ENCODE measurements around the gene TMEM61.
A peak's percentile ranks its signal among the peaks of the same experiment; 100 is the strongest.

The TMEM61 gene

GRCh38 chr1:54969879-54970278 is 10.5 kb upstream of the TMEM61 start:
- TF ChIP-seq TOX (CRISPR knock-in tag; IDR thresholded peaks at IDR 0.05; ENCODE audit: borderline replicate concordance) (no peak), OSR1 (CRISPR knock-in tag; IDR thresholded peaks at IDR 0.05) (no peak), GLIS3 (CRISPR knock-in tag; IDR thresholded peaks at IDR 0.05) (no peak), TCF4 (CRISPR knock-in tag; IDR thresholded peaks at IDR 0.05; ENCODE audit: borderline replicate concordance) (no peak), ZNF8 (CRISPR knock-in tag; IDR thresholded peaks at IDR 0.05) (no peak), RARB (CRISPR knock-in tag; IDR thresholded peaks at IDR 0.05) (no peak), ESRRG (CRISPR knock-in tag; IDR thresholded peaks at IDR 0.05) (no peak), ZC3H10 (CRISPR knock-in tag; IDR thresholded peaks at IDR 0.05) (no peak)
- TF ChIP-seq, protein P1, sequence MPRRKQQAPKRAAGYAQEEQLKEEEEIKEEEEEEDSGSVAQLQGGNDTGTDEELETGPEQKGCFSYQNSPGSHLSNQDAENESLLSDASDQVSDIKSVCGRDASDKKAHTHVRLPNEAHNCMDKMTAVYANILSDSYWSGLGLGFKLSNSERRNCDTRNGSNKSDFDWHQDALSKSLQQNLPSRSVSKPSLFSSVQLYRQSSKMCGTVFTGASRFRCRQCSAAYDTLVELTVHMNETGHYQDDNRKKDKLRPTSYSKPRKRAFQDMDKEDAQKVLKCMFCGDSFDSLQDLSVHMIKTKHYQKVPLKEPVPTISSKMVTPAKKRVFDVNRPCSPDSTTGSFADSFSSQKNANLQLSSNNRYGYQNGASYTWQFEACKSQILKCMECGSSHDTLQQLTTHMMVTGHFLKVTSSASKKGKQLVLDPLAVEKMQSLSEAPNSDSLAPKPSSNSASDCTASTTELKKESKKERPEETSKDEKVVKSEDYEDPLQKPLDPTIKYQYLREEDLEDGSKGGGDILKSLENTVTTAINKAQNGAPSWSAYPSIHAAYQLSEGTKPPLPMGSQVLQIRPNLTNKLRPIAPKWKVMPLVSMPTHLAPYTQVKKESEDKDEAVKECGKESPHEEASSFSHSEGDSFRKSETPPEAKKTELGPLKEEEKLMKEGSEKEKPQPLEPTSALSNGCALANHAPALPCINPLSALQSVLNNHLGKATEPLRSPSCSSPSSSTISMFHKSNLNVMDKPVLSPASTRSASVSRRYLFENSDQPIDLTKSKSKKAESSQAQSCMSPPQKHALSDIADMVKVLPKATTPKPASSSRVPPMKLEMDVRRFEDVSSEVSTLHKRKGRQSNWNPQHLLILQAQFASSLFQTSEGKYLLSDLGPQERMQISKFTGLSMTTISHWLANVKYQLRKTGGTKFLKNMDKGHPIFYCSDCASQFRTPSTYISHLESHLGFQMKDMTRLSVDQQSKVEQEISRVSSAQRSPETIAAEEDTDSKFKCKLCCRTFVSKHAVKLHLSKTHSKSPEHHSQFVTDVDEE (CRISPR knock-in tag; IDR thresholded peaks at IDR 0.05) = no peak
- TF ChIP-seq, protein P2, sequence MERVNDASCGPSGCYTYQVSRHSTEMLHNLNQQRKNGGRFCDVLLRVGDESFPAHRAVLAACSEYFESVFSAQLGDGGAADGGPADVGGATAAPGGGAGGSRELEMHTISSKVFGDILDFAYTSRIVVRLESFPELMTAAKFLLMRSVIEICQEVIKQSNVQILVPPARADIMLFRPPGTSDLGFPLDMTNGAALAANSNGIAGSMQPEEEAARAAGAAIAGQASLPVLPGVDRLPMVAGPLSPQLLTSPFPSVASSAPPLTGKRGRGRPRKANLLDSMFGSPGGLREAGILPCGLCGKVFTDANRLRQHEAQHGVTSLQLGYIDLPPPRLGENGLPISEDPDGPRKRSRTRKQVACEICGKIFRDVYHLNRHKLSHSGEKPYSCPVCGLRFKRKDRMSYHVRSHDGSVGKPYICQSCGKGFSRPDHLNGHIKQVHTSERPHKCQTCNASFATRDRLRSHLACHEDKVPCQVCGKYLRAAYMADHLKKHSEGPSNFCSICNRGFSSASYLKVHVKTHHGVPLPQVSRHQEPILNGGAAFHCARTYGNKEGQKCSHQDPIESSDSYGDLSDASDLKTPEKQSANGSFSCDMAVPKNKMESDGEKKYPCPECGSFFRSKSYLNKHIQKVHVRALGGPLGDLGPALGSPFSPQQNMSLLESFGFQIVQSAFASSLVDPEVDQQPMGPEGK (CRISPR knock-in tag; IDR thresholded peaks at IDR 0.05; ENCODE audit: borderline replicate concordance) = no peak
- TF ChIP-seq, protein P3, sequence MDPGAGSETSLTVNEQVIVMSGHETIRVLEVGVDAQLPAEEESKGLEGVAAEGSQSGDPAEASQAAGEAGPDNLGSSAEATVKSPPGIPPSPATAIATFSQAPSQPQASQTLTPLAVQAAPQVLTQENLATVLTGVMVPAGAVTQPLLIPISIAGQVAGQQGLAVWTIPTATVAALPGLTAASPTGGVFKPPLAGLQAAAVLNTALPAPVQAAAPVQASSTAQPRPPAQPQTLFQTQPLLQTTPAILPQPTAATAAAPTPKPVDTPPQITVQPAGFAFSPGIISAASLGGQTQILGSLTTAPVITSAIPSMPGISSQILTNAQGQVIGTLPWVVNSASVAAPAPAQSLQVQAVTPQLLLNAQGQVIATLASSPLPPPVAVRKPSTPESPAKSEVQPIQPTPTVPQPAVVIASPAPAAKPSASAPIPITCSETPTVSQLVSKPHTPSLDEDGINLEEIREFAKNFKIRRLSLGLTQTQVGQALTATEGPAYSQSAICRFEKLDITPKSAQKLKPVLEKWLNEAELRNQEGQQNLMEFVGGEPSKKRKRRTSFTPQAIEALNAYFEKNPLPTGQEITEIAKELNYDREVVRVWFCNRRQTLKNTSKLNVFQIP (CRISPR knock-in tag; IDR thresholded peaks at IDR 0.05; ENCODE audit: borderline replicate concordance, low read depth) = no peak
- ATAC-seq = no peak

GRCh38 chr1:54970901-54971300 is 9.5 kb upstream of the TMEM61 start:
- TF ChIP-seq GLIS3 (CRISPR knock-in tag; IDR thresholded peaks at IDR 0.05) = no peak
- TF ChIP-seq BACH2 (CRISPR knock-in tag; IDR thresholded peaks at IDR 0.05; ENCODE audit: borderline replicate concordance) = no peak
- TF ChIP-seq, protein P1 (CRISPR knock-in tag; IDR thresholded peaks at IDR 0.05) = no peak
- no peak for ATAC-seq

DNA sequence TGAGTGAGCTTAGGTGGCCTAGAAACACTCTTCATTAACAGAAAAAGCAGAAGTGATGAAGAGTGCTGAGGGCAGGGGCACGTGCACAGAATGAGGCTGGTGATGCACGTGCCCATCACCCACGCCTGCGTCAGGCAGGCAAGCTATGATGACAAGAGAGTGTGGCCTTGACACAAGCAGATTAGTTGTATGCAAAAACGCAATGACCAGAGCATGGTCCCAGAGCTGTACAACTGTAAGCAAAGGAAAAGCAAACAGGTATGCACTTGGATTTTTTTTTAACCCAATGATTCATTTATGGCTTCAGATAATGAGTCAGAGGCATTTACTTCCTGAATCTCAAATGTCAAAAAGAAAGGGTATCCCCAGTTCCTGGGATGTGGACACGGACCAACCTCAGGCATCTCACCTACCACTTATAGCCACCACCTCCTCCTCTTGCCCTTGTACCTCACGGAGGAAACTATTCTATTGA is 9.1 kb upstream of the TMEM61 start:
- peak; percentile 66 for ATAC-seq
- TF ChIP-seq CREB5 (CRISPR knock-in tag; IDR thresholded peaks at IDR 0.05; ENCODE audit: low read depth) (no peak), ZFP3 (CRISPR knock-in tag; IDR thresholded peaks at IDR 0.05) (no peak), PPARA (CRISPR knock-in tag; IDR thresholded peaks at IDR 0.05; ENCODE audit: borderline replicate concordance) (no peak), ZNF70 (CRISPR knock-in tag; IDR thresholded peaks at IDR 0.05) (no peak), CSDC2 (CRISPR knock-in tag; IDR thresholded peaks at IDR 0.05) (no peak), GLIS3 (CRISPR knock-in tag; IDR thresholded peaks at IDR 0.05) (no peak), ISL1 (CRISPR knock-in tag; IDR thresholded peaks at IDR 0.05) (no peak), TCF4 (CRISPR knock-in tag; IDR thresholded peaks at IDR 0.05; ENCODE audit: borderline replicate concordance) (no peak)
- TF ChIP-seq, protein P2 (CRISPR knock-in tag; IDR thresholded peaks at IDR 0.05; ENCODE audit: borderline replicate concordance) = no peak
- TF ChIP-seq, protein P3 (CRISPR knock-in tag; IDR thresholded peaks at IDR 0.05; ENCODE audit: borderline replicate concordance, low read depth) = no peak
